GM12878 (cell line): ENCODE results near the gene DDX27. TPM values are rescaled to one million over a fixed set of nuclear protein-coding genes. Genes with fewer than 3 reads are reported as not detected.
A peak's percentile ranks its signal among the peaks of the same experiment; 100 is the strongest.

Experiments used
- BACH1 ChIP-seq: fragments of 450-650 bp; IDR thresholded peaks from 2 replicates; pipeline ENCODE4 v1.6.1; 2017; ENCODE audit warnings: mild to moderate bottlenecking, borderline replicate concordance
- CHD2 ChIP-seq: IDR thresholded peaks from 2 replicates; pipeline ENCODE4 v1.6.1; 2011; ENCODE audit warnings: low read depth, low read length, improper control_type of control experiment, borderline replicate concordance
- CREB1 ChIP-seq: IDR thresholded peaks from 2 replicates; pipeline ENCODE4 v1.6.1; 2012; ENCODE audit warnings: low read depth, mild to moderate bottlenecking, inconsistent platforms
- CREM ChIP-seq: IDR thresholded peaks from 2 replicates; pipeline ENCODE4 v1.6.1; 2014; ENCODE audit warnings: antibody characterized with exemption, low read depth
- ETV6 ChIP-seq, 2 experiments: fragments of 450-650 bp in 1 of 2; IDR thresholded peaks in 1 of 2; conservative IDR thresholded peaks in 1 of 2; 2 replicates each; pipeline ENCODE4 v1.6.1; 2014; ENCODE audit warnings: antibody characterized with exemption in 1 of 2, borderline replicate concordance in 1 of 2, low read depth in 1 of 2, mild to moderate bottlenecking in 1 of 2, moderate library complexity in 1 of 2
- FOXK2 ChIP-seq: fragments of 450-650 bp; IDR thresholded peaks from 2 replicates; pipeline ENCODE4 v1.6.1; 2017; ENCODE audit warnings: mild to moderate bottlenecking, moderate library complexity
- FOXM1 ChIP-seq: IDR thresholded peaks from 2 replicates; pipeline ENCODE4 v1.6.1; 2012; ENCODE audit warnings: low read depth, mild to moderate bottlenecking, inconsistent platforms, low read length, moderate library complexity
- IRF4 ChIP-seq: IDR thresholded peaks from 2 replicates; pipeline ENCODE4 v1.6.1; 2011; ENCODE audit warnings: low read depth, low read length
- JUNB ChIP-seq: IDR thresholded peaks from 2 replicates; pipeline ENCODE4 v1.6.1; 2016; ENCODE audit warnings: antibody characterized with exemption, mild to moderate bottlenecking
- MTA3 ChIP-seq: IDR thresholded peaks from 2 replicates; pipeline ENCODE4 v1.6.1; 2012; ENCODE audit warnings: low read length, inconsistent platforms, borderline replicate concordance
- NFYA ChIP-seq: IDR thresholded peaks from 2 replicates; pipeline ENCODE4 v1.6.1; 2011; ENCODE audit warnings: low read depth, mild to moderate bottlenecking, low read length, improper control_type of control experiment, borderline replicate concordance
- NFYB ChIP-seq: IDR thresholded peaks from 2 replicates; pipeline ENCODE4 v1.6.1; 2011; ENCODE audit warnings: low read depth, mild to moderate bottlenecking, low read length, improper control_type of control experiment, moderate library complexity; ENCODE audit not compliant: insufficient read depth
- PAX5 ChIP-seq: IDR thresholded peaks from 2 replicates; pipeline ENCODE4 v1.6.1; 2011; ENCODE audit warnings: low read depth, low read length, borderline replicate concordance
- SMARCA5 ChIP-seq: fragments of 450-650 bp; IDR thresholded peaks from 2 replicates; pipeline ENCODE4 v1.6.1; 2017; ENCODE audit warnings: mild to moderate bottlenecking
- SPI1 ChIP-seq: IDR thresholded peaks from 2 replicates; pipeline ENCODE4 v1.6.1; 2011; ENCODE audit warnings: low read depth, mild to moderate bottlenecking, low read length, moderate library complexity, borderline replicate concordance; ENCODE audit not compliant: insufficient read depth
- TARDBP ChIP-seq: IDR thresholded peaks from 2 replicates; pipeline ENCODE4 v1.6.1; 2016; ENCODE audit warnings: borderline replicate concordance
- WRNIP1 ChIP-seq: IDR thresholded peaks from 2 replicates; pipeline ENCODE4 v1.6.1; 2011; ENCODE audit warnings: low read depth, low read length, improper control_type of control experiment, borderline replicate concordance
- polyA plus RNA-seq, 11 experiments: library from polyadenylated mRNA; depleted of rRNA in 4 of 11; unstranded in 6 of 11; stranded (reverse) in 5 of 11; fragments of >200 nt; fragmentation: Nextera tagmentation in 4 of 11; fragmentation: Illumina TruSeq in 1 of 11; extraction: Ambion mirVana in 4 of 11; extraction: Trizol in 1 of 11; gene quantifications; 1 replicate in 1 of 11; 2 replicates in 10 of 11; pipeline versions ENCODE4 v1.2.1 to v1.2.3, GENCODE V29; 2011 to 2016; ENCODE audit warnings: inconsistent platforms in 2 of 11, missing spikeins in 2 of 11, low read depth in 1 of 11
- total RNA-seq, 4 experiments: library from RNA; depleted of rRNA in 3 of 4; stranded (reverse); fragments of >200 nt in 3 of 4; fragmentation: Illumina TruSeq in 1 of 4; extraction: Trizol in 1 of 4; gene quantifications; 2 replicates each; pipeline versions ENCODE4 v1.2.1 to v1.2.3, GENCODE V29; 2013 to 2021
- TF ChIP-seq, protein P1 (sequence below): fragments of 450-650 bp; IDR thresholded peaks from 2 replicates; pipeline ENCODE4 v1.6.1; 2017; ENCODE audit warnings: mild to moderate bottlenecking, low read depth, inconsistent platforms; ENCODE audit not compliant: poor library complexity, severe bottlenecking
- TF ChIP-seq, protein P2 (sequence below): fragments of 450-650 bp; conservative IDR thresholded peaks from 2 replicates; pipeline ENCODE4 v1.6.1; 2017; ENCODE audit warnings: mild to moderate bottlenecking, moderate library complexity
- TF ChIP-seq, protein P3 (sequence below): IDR thresholded peaks from 2 replicates; pipeline ENCODE4 v1.6.1; 2011; ENCODE audit warnings: low read depth, low read length, improper control_type of control experiment, borderline replicate concordance
- TF ChIP-seq, protein P4 (sequence below): IDR thresholded peaks from 2 replicates; pipeline ENCODE4 v1.6.1; 2012; ENCODE audit warnings: mild to moderate bottlenecking, low read depth, low read length

Gene DDX27
- total and polyA plus RNA-seq, 10 of the 15 experiments (the other 5 are each of a cell fraction or from before 2014, with no cell fraction given) = 19.8 to 78.8 (median 54.9) TPM

DNA sequence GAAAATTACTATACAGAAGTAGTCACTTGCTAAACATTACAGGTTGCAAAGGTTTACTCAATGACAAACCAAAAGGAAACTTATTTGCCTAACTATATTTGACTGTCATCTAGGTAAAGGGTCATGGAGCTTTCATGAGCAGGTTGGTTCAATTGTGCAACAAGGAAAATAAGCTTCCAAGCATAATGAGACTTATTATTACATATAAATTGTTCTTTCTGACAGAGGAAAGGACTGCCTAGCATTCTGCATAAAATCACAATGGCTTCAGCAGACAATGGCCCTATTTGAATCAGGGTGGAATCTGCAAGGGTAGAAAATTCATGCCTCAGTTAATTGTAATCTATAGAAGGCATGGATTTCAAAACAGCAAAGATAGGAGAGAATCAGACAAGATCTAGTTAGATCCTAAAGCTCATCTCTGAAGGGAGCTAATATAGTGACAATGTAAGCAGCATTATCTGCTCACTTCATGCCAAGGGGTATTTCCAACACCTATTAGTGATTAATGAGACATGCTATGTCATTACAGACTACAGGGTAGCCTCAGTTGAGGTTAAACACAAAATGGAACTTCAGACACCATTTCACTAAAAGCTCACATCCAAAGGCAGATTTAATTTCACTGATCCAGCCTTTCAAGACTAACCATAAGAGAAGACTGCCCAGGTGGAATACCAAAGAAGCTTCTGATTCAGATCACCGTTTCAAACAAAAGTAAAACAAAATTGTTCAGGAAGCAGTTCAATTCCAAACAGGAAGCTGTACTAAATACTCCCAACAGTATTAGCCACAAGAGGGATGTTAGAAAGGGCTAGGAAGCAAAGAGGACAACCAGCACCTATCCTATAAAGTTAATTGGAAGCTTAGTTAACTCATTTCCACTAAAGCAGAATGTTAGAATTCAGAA lies 39.6 kb upstream of the DDX27 start (continued):
- TF ChIP-seq, protein P1, sequence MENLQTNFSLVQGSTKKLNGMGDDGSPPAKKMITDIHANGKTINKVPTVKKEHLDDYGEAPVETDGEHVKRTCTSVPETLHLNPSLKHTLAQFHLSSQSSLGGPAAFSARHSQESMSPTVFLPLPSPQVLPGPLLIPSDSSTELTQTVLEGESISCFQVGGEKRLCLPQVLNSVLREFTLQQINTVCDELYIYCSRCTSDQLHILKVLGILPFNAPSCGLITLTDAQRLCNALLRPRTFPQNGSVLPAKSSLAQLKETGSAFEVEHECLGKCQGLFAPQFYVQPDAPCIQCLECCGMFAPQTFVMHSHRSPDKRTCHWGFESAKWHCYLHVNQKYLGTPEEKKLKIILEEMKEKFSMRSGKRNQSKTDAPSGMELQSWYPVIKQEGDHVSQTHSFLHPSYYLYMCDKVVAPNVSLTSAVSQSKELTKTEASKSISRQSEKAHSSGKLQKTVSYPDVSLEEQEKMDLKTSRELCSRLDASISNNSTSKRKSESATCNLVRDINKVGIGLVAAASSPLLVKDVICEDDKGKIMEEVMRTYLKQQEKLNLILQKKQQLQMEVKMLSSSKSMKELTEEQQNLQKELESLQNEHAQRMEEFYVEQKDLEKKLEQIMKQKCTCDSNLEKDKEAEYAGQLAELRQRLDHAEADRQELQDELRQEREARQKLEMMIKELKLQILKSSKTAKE = no peak
- TF ChIP-seq ETV6 (conservative IDR thresholded peaks at IDR 0.05 in 1 of 2, IDR thresholded peaks at IDR 0.05 in 1 of 2; ENCODE audit: borderline replicate concordance in 1 of 2, low read depth in 1 of 2) = no peak
- no peak for TF ChIP-seq FOXK2
- TF ChIP-seq FOXM1 = no peak
- TF ChIP-seq, protein P2, sequence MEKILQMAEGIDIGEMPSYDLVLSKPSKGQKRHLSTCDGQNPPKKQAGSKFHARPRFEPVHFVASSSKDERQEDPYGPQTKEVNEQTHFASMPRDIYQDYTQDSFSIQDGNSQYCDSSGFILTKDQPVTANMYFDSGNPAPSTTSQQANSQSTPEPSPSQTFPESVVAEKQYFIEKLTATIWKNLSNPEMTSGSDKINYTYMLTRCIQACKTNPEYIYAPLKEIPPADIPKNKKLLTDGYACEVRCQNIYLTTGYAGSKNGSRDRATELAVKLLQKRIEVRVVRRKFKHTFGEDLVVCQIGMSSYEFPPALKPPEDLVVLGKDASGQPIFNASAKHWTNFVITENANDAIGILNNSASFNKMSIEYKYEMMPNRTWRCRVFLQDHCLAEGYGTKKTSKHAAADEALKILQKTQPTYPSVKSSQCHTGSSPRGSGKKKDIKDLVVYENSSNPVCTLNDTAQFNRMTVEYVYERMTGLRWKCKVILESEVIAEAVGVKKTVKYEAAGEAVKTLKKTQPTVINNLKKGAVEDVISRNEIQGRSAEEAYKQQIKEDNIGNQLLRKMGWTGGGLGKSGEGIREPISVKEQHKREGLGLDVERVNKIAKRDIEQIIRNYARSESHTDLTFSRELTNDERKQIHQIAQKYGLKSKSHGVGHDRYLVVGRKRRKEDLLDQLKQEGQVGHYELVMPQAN = no peak
- peak; percentile 32; the same call in 1 of the 2 replicates for TF ChIP-seq BACH1
- TF ChIP-seq TARDBP = no peak
- TF ChIP-seq WRNIP1 = no peak
- TF ChIP-seq JUNB = no peak
- no peak for TF ChIP-seq IRF4
- TF ChIP-seq NFYB = no peak
- TF ChIP-seq, protein P3, sequence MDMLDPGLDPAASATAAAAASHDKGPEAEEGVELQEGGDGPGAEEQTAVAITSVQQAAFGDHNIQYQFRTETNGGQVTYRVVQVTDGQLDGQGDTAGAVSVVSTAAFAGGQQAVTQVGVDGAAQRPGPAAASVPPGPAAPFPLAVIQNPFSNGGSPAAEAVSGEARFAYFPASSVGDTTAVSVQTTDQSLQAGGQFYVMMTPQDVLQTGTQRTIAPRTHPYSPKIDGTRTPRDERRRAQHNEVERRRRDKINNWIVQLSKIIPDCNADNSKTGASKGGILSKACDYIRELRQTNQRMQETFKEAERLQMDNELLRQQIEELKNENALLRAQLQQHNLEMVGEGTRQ = no peak
- TF ChIP-seq SPI1 = no peak
- TF ChIP-seq CHD2 = no peak
- peak; percentile 76; the same call in 1 of the 2 replicates for TF ChIP-seq SMARCA5
- no peak for TF ChIP-seq PAX5
- no peak for TF ChIP-seq MTA3
- no peak for TF ChIP-seq NFYA
- TF ChIP-seq CREM = no peak
- TF ChIP-seq, protein P4, sequence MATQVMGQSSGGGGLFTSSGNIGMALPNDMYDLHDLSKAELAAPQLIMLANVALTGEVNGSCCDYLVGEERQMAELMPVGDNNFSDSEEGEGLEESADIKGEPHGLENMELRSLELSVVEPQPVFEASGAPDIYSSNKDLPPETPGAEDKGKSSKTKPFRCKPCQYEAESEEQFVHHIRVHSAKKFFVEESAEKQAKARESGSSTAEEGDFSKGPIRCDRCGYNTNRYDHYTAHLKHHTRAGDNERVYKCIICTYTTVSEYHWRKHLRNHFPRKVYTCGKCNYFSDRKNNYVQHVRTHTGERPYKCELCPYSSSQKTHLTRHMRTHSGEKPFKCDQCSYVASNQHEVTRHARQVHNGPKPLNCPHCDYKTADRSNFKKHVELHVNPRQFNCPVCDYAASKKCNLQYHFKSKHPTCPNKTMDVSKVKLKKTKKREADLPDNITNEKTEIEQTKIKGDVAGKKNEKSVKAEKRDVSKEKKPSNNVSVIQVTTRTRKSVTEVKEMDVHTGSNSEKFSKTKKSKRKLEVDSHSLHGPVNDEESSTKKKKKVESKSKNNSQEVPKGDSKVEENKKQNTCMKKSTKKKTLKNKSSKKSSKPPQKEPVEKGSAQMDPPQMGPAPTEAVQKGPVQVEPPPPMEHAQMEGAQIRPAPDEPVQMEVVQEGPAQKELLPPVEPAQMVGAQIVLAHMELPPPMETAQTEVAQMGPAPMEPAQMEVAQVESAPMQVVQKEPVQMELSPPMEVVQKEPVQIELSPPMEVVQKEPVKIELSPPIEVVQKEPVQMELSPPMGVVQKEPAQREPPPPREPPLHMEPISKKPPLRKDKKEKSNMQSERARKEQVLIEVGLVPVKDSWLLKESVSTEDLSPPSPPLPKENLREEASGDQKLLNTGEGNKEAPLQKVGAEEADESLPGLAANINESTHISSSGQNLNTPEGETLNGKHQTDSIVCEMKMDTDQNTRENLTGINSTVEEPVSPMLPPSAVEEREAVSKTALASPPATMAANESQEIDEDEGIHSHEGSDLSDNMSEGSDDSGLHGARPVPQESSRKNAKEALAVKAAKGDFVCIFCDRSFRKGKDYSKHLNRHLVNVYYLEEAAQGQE = no peak
- TF ChIP-seq CREB1 = no peak
- TF ChIP-seq, all 136 proteins: peak for 19
